GM13977 (cell line): Measurements from ENCODE around the gene CUL9.

Experiments
- DNase-seq: peaks from one replicate; pipeline ENCODE4 v3.0.0; 2012; ENCODE audit warnings: low spot score
- CTCF ChIP-seq: IDR thresholded peaks from 2 replicates; pipeline ENCODE4 v1.5.1; 2012; ENCODE audit warnings: mild to moderate bottlenecking, control low read depth; ENCODE audit not compliant: insufficient read depth; ENCODE audit errors: extremely low read depth, missing control alignments
- in situ Hi-C: fragments of 300-500 bp; cut with MboI; formaldehyde crosslinking; loops from one replicate; pipeline ENCODE4 v1.12.0; 2022; ENCODE audit warnings: low sequenced_read_pairs, low pct_unique_long_range_greater_than_20kb, mixed read lengths, inconsistent platforms; ENCODE audit not compliant: unreplicated experiment

CUL9 gene

GRCh38 chr6:43216200-43216599 lies 34.2 kb downstream of the CUL9 start:
- in situ Hi-C loops, result no loop called here
- no peak for TF ChIP-seq CTCF

GRCh38 chr6:43217351-43217750 lies 35.4 kb downstream of the CUL9 start:
- TF ChIP-seq CTCF, result no peak
- in situ Hi-C loops, result no loop called here
- DNase-seq, result no peak

More at GRCh38 chr6:43216200-43216599, 34.2 kb downstream of the CUL9 start:
- no peak for DNase-seq

DNA sequence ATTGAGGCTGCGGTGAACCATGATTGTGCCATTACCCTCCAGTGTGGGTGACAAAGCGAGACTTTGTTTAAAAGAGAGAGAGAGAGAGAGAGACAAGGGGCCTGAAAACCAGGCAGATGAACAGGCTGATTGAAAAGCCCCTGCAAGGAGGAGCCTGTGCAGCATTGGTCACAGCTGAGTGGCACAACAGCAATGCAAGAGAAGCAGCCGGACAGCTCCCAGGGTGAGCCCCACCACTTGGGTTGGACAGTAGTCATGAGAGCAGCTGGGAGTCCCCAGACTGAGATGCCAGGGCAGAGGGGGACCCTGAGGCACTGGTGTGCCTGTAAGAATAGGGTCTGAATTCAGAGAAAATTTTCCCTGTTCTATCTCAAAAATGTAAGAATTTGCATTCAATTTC lies 37.1 kb downstream of the CUL9 start:
- TF ChIP-seq CTCF, result no peak
- in situ Hi-C loops, result no loop called here
- DNase-seq, result no peak

DNA sequence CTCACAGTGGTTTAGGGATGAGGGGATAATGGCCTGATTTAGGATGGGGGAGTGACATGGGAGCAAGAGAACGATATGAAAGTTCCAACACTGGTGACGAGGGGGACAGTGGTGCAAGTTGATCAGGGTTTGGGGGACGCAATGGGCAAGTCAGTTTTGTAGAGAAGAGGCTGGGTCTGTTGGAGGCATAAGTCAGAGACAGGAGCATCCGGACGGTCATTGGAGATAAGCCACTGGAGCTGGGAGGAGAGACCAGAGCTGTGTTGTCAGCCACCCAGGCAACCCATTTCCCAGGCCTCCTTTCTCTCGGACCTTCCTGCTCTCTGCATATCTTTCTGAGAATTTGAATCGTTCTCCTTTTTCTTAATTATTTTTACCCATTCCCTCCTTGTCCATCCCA lies 37.8 kb downstream of the CUL9 start:
- DNase-seq, result no peak
- in situ Hi-C loops, result no loop called here
- TF ChIP-seq CTCF, result no peak

- TF ChIP-seq CTCF, result no peak
- in situ Hi-C loops, result no loop called here
- no peak for DNase-seq
These were observed 38.5 kb downstream of the CUL9 start for GRCh38 chr6:43220439-43220951.

DNA sequence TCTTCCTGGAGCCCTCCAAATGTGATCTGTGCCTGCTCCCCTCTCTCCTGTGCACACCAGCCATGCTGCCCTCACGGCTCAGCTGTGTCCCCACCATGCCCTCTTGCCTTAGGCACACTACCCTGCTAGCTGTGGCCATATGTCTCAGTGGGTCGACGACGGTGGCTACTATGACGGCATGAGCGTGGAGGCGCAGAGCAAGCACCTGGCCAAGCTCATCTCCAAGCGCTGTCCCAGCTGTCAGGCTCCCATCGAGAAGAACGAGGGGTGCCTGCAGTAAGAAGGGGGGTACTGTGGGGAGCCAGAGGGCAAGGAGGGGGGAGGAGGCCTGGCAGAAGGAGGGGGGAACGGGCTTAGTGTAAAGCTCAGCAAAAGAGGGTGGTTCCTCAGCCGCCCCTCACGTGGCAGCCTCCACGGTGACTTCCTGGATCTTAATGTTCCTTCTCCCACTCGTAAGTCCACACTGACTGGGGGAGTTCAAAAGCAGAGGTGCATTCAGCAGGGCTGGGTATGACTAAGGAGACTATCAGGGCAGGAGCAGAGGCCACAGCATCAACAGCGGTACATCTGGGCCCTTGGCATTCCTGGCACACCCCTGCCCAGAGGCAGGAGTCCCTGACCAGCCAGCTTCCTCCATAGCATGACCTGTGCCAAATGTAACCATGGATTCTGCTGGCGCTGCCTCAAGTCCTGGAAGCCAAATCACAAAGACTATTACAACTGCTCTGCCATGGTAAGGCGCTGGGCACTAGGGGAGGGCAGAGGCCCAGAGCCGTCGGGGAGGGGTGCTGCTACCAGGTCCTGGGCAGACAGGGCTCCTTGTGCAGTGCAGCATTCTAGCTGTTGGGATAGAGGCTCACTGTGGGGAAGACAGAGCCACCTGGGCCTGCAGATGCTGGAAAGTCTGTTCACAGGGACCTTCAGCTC lies 39.3 kb downstream of the CUL9 start:
- no peak for TF ChIP-seq CTCF
- in situ Hi-C loops, result no loop called here
- no peak for DNase-seq
